HG03457 (cell line): ENCODE measurements around the gene ZMIZ1.
"Not testable (repeated sequence)": the region's sequence is repeated elsewhere in the genome, so short reads cannot be mapped to it uniquely, and the experiment has no call there.

Experiments
- ATAC-seq: cut with Tn5 transposase; IDR thresholded peaks from one replicate; pipeline ENCODE4 v1.9.1; 2021; ENCODE audit warnings: moderate number of reproducible peaks; ENCODE audit not compliant: unreplicated experiment

Gene ZMIZ1

GRCh38 chr10:79318369-79318768 lies 249.6 kb downstream of the ZMIZ1 start:
- no peak for ATAC-seq

DNA sequence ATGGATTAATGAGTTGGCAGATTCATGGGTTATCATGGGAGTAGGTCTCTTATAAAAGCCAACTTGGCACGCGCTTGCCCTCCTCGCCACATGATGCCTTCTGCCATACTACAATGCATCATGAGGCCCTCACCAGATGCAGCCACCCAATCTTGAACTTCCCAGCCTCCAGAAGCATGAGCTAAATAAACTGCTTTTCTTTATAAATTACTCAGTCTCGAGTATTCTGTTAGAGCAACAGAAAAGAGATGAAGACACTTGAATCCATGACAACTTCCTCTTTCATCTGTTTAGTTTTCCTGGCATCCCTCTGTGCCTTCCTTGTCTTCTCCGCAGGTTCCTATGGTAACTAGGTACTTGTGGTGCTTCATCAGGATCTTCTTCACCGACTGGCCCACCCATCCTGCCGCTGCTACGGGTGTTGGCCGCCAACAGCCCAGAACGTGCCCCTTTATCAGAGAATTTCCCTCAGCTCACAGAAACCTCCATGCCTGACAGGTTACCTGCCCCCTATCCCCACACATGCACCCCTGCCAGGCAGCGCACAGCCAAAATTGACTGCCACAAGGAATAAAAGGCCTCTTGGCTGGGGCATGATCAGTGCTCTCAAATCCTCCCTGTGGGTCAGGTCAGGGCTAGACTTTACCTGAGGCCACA lies 250.5 kb downstream of the ZMIZ1 start:
- no peak for ATAC-seq

GRCh38 chr10:79320316-79320715 lies 251.6 kb downstream of the ZMIZ1 start:
- ATAC-seq, result no peak

DNA sequence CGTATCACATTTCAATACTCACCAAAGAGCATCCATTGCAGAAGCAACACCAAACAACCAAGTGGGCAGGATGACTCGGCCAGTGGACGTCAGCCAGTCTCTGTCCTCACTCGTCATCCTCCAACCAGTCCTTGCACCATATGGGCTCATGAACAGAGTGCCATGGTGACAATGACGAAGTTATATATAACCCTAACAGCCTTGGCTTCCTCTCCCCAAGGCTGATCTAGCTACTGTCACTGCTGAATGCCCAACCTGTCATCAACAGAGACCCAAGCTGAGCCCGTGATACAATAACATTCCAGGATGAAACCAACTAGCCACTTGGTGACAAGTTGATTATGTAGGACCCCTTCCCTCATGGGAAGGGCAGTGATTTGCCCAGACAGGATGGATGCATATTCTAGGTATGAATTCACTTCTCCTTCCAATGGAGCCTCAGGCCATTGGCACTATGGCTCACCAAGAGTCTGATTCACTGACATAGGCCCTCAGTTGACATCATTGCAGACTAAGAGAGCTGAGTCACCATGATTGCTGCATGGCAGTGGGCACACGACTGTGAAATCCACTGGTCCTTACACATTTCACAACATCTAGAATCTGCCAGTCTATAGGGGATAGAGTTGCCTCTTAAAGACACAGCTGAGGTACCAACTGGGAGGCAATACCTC lies 252.2 kb downstream of the ZMIZ1 start:
- ATAC-seq, result no peak

GRCh38 chr10:79321494-79321882 lies 252.7 kb downstream of the ZMIZ1 start:
- ATAC-seq, result no peak

- ATAC-seq, result no peak
Measured at GRCh38 chr10:79321951-79322350, 253.2 kb downstream of the ZMIZ1 start.

GRCh38 chr10:79322616-79323543 lies 254.1 kb downstream of the ZMIZ1 start:
- ATAC-seq, result peak; percentile 42

DNA sequence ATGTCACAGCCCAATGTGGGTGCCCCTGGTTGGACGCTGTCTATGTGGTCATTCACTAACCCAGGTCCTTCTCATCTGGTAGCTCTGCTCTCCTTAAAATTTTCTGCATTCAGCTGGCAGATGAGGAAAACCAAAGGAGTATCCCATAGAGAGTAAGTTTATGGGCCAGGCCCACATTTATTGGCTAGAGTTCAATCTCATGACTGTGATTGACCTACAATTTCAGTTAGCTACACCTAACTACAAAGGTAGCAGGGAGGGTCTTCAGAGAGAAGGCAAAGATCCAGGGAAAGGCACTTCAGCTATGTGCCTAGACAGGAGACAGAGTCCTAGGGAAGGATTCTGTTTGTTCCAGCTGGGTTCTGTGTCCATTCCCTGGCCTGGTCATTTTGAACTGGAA lies 254.8 kb downstream of the ZMIZ1 start:
- ATAC-seq, result no peak

- no peak for ATAC-seq
Measured at GRCh38 chr10:79324032-79324695, 255.4 kb downstream of the ZMIZ1 start.

DNA sequence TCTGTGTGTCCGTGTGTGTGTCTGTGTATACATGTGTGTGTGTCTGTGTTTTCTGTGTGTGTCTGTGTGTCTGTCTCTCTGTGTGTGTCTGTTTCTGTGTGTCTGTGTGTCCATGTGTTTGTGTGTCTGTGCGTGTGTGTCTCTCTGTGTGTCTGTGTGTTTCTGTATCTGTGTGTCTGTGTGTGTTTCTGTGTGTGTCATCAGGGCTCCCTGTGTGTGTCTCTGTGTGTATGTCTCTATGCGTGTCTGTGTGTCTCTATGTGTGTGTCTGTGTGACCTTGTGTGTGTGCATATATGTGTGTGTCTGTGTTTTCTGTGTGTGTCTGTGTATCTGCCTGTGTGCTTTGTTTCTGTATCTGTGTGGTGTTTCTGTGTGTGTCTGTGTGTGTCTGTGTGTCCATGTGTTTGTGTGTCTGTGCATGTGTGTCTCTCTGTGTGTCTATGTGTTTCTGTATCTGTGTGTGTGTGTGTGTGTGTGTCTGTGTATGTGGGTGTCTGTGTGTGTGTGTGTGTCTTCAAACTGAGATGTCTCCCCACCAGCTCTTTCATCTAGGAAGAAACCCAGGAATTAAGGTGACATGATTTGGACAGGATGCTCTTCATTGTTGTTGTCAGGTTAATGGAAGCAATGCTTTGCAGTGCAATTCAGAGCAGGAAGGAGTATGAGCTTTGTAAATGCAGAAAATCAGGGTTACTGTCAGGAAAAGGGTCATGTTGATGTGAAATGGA lies 257.8 kb downstream of the ZMIZ1 start:
- ATAC-seq, result no peak

- ATAC-seq, result no peak
Measured at GRCh38 chr10:79327090-79327457, 258.3 kb downstream of the ZMIZ1 start.

DNA sequence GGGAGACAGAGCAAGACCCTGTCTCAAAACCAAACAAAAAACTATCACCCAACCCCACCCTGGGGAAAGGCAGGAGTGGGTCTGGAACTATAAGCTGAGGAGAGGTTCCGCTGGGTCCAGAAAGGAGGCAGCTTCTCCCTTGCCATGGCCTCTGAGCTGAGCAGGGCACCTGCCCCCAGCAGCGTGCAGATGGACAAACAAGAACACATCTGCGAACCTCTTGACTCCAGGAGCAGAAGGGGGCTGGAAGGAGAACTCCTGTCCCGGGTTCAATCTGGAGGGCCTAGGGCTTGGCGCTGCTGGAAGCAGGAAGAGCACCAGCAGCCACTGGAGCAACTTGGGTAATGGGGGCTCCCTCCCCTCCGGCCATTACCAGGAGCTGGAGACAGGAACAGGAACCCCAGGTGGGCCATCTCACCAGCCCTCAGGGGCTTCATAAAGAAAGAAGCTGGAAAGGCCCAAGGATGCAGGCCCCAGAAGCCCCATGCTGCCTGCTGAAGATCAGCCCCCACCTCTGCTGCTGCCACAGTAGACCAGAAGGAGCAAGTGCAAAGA lies 259.5 kb downstream of the ZMIZ1 start:
- ATAC-seq, result no peak

GRCh38 chr10:79328737-79329504 lies 260.2 kb downstream of the ZMIZ1 start:
- ATAC-seq, result no peak

DNA sequence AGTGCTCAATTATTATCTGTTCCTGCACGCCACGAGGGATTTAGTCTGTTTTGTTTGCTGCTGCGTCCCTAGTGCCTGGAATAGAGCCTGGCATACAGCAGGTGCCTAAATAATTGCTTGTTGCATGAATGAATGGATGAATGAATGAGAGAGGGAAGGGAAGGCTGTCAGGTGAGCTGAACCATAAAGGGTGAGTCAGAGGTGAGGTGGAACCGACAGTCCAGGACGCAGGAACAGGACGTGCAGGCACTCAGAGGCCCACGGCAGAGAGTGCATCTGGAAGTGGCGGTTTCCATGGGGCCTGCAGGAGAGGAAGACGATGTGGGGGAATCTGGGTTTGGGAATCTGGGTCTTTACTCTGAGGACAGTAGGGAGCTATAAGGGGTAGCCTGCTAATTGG lies 260.8 kb downstream of the ZMIZ1 start:
- ATAC-seq, result no peak

- ATAC-seq, result peak; percentile 15
Measured at GRCh38 chr10:79331226-79331625, 262.5 kb downstream of the ZMIZ1 start.

- peak; percentile 87 for ATAC-seq
Measured at GRCh38 chr10:79331709-79332108, 262.9 kb downstream of the ZMIZ1 start.

DNA sequence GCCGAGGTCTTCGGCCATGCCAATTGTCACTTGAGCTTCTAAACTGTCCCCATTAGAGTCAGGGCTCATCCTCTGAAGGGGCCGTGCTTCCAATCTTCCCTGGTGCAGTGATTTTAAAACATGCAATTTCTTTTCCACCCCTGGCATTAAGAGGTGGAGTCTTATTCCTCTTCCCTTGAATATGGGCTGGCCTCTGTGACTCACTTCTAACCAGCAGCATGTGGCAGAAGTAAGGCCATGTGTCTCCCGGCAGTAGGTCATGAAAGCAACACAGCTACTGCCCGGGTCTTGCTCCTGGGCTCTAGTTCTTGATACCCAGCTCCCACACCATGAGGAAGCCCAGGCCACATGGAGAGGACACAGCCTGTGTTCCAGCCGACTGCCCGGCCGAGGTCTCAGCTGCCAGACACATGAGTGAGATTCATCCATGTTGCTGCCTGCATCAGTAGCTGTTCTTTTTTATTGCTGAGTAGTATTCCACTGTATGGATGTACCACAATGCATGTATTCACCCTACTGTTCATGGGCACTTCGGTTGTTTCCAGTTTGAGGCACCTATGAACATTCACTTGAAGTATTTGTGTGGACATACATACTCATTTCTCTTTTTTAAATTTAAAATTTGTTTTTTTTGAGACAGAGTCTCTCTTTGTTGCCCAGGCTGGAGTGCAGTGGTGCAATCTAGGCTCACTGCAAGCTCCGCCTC lies 264.0 kb downstream of the ZMIZ1 start:
- ATAC-seq, result not testable (repeated sequence)

- no peak for ATAC-seq
Measured at GRCh38 chr10:79333513-79333912, 264.7 kb downstream of the ZMIZ1 start.

DNA sequence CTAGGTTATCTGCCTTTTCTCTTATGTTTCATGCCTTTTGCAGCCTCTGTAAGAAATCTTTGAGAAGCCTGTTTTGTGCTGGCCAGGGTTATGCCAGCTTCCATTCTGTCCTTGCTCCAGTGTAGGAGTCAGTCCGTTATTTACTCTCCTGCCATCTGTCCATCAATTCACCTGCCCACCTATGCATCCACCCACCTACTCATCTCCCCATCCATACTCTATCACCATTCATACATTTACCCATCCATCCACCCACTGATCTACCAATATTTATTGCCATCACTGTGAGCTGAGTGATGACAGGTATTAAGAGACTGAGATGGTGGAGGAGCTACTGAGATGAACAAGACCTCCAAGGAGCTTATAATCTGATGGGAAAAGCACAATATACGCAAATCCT lies 265.8 kb downstream of the ZMIZ1 start:
- no peak for ATAC-seq
